Neuronal stem cell (in vitro differentiated cells): ENCODE data around the gene PIERCE2. TPM values are rescaled to one million over a fixed set of nuclear protein-coding genes. Genes with fewer than 3 reads are reported as not detected.

ENCODE experiments used
- DNase-seq: peaks from one replicate; pipeline ENCODE4 v3.0.0-alpha.2; 2013; ENCODE audit warnings: low spot score
- H2AFZ ChIP-seq: one replicate; pipeline ENCODE4 v1.6.1; 2013; ENCODE audit warnings: mild to moderate bottlenecking, low read length, inconsistent platforms
- H2AK5ac ChIP-seq: 2 replicates; pipeline ENCODE4 v1.6.1; 2013; ENCODE audit warnings: low read depth, mild to moderate bottlenecking, inconsistent platforms, low read length, moderate library complexity, mixed read lengths
- H2BK120ac ChIP-seq: 2 replicates; pipeline ENCODE4 v1.6.1; 2013; ENCODE audit warnings: low read depth, mild to moderate bottlenecking, inconsistent platforms, low read length, moderate library complexity, mixed read lengths
- H2BK12ac ChIP-seq: one replicate; pipeline ENCODE4 v1.6.1; 2013; ENCODE audit warnings: low read length, inconsistent platforms
- H2BK15ac ChIP-seq: 2 replicates; pipeline ENCODE4 v1.6.1; 2013; ENCODE audit warnings: mild to moderate bottlenecking, low read length, inconsistent platforms, mixed read lengths
- H2BK5ac ChIP-seq: one replicate; pipeline ENCODE4 v1.6.1; 2013; ENCODE audit warnings: inconsistent platforms, mild to moderate bottlenecking, low read length, moderate library complexity
- H3K14ac ChIP-seq: one replicate; pipeline ENCODE4 v1.6.1; 2013; ENCODE audit warnings: low read length, inconsistent platforms
- H3K18ac ChIP-seq: 2 replicates; pipeline ENCODE4 v1.6.1; 2013; ENCODE audit warnings: low read length, inconsistent platforms
- H3K23ac ChIP-seq: 2 replicates; pipeline ENCODE4 v1.6.1; 2013; ENCODE audit warnings: low read depth, mild to moderate bottlenecking, mixed read lengths, low read length, inconsistent platforms; ENCODE audit not compliant: poor library complexity
- H3K27ac ChIP-seq: replicated peaks from 3 replicates; pipeline ENCODE4 v1.5.1; 2013; ENCODE audit warnings: low read length, inconsistent platforms
- H3K27me3 ChIP-seq, 3 experiments: 2 replicates each; pipeline ENCODE4 v1.6.1; 2013; ENCODE audit warnings: low read length in 3 of 3, mild to moderate bottlenecking in 2 of 3, inconsistent platforms in 1 of 3, low read depth in 1 of 3, mixed read lengths in 1 of 3, moderate library complexity in 1 of 3; ENCODE audit not compliant: control insufficient read depth in 3 of 3, insufficient read depth in 3 of 3
- H3K36me3 ChIP-seq, 2 donors: replicated peaks in 1 of 2; 2 replicates each; pipeline ENCODE4 v1.6.1; 2013; ENCODE audit warnings: low read length in 2 of 2; ENCODE audit not compliant: control insufficient read depth in 2 of 2, insufficient read depth in 2 of 2
- H3K4ac ChIP-seq: 2 replicates; pipeline ENCODE4 v1.6.1; 2013; ENCODE audit warnings: inconsistent platforms, mild to moderate bottlenecking, low read length, moderate library complexity
- H3K4me1 ChIP-seq, 2 donors: 1 replicate in 1 of 2; 2 replicates in 1 of 2; pipeline ENCODE4 v1.6.1; 2013; ENCODE audit warnings: low read length in 2 of 2, low read depth in 1 of 2; ENCODE audit not compliant: control insufficient read depth in 2 of 2, insufficient read depth in 1 of 2
- H3K4me2 ChIP-seq: one replicate; pipeline ENCODE4 v1.6.1; 2013; ENCODE audit warnings: mild to moderate bottlenecking, low read length, inconsistent platforms; ENCODE audit not compliant: insufficient read depth, poor library complexity, severe bottlenecking
- H3K4me3 ChIP-seq, 2 donors: 2 replicates each; pipeline ENCODE4 v1.5.1; 2013; ENCODE audit warnings: low read length in 2 of 2, mild to moderate bottlenecking in 2 of 2, inconsistent platforms in 1 of 2, moderate library complexity in 1 of 2
- H3K79me1 ChIP-seq: one replicate; pipeline ENCODE4 v1.6.1; 2013; ENCODE audit warnings: low read depth, mild to moderate bottlenecking, inconsistent platforms, low read length, moderate library complexity
- H3K9ac ChIP-seq: one replicate; pipeline ENCODE4 v1.6.1; 2013; ENCODE audit warnings: mild to moderate bottlenecking, low read depth, low read length, inconsistent platforms; ENCODE audit not compliant: poor library complexity
- H3K9me3 ChIP-seq, 2 donors: replicated peaks in 1 of 2; 2 replicates each; pipeline versions ENCODE3 to v1.6.1; 2013; ENCODE audit warnings: low read length in 2 of 2, mild to moderate bottlenecking in 2 of 2, inconsistent platforms in 1 of 2, low read depth in 1 of 2, mixed read lengths in 1 of 2, moderate library complexity in 1 of 2; ENCODE audit not compliant: control insufficient read depth in 2 of 2, insufficient read depth in 1 of 2
- H4K8ac ChIP-seq: one replicate; pipeline ENCODE4 v1.6.1; 2013; ENCODE audit warnings: low read depth, mild to moderate bottlenecking, inconsistent platforms, low read length, moderate library complexity
- H4K91ac ChIP-seq: one replicate; pipeline ENCODE4 v1.6.1; 2013; ENCODE audit warnings: low read length, low read depth, mild to moderate bottlenecking, inconsistent platforms; ENCODE audit not compliant: poor library complexity
- WGBS, 2 donors: extraction: QIAGEN DNeasy Blood & Tissue Kit; methylation state at CpG; one replicate each; pipeline ENCODE4 v1.1.7; 2013; ENCODE audit warnings: missing lambda C conversion rate in 2 of 2, mixed read lengths in 1 of 2; ENCODE audit not compliant: insufficient read length in 2 of 2, insufficient replicate concordance in 1 of 2; ENCODE audit errors: extremely low coverage in 2 of 2; 5-methylcytosine and 5-hydroxymethylcytosine counted together
- polyA plus RNA-seq, 2 experiments: library from polyadenylated mRNA; stranded (reverse); fragments of 200-250 nt; gene quantifications; one replicate each; pipeline ENCODE4 v1.2.3, GENCODE V29; 2013

PIERCE2 gene
- polyA plus RNA-seq (2013, experiment 1 of 2) = 13.3 TPM
- 14.5 TPM for polyA plus RNA-seq (2013, experiment 2 of 2)

DNA sequence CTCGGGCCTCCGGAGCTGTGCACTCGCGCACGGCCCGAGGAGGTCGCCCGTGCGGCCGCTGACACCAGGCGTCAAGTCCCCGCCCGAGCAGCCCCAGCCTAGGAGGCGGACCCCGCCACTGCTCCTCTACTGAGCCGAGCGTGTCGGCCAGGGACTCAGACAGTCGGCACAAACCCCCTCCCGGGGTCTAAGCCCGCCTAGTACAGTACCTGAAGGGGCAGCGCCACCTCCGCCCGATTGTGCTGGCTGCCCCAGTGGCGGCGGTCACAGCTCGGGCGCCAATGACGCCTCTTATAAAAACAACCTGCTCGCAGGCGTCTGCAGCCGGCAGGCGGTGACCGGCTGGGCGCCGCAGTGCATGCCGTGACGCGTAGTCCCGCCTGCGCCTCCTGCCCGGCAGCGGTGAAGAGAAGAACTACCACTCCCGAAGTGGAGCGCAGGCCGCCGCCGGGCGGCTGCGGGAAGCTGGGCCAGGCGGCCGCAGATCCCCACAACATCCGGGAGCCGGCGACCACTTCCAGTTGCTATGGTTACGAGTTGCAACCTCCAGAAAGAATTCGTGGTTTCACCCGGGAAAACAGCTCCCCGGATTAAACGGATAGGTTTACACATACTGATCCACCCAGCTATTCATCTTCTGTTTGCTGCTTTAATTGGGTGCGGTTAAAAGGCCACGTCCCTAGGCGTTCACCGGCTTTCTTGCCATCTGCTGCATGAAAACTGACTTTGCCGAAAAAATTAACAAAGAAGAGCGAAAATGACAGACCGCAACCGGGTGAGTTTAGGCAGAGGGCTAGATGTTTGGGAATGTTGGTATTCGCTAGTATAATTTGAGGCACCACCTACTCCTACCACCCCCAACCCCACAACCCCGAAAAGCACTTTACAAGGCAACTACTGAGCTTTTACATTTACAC, at the start of gene PIERCE2, which contains the start of gene CCPG1:
Gene PIERCE2, plus strand, starts transcription at position 484 of the 917 bp plus-strand sequence. Its CDS starts 274 bp downstream, at position 758.
Gene CCPG1, minus strand, starts transcription at position 348 of the 917 bp plus-strand sequence. CDS start 18,935 bp downstream, outside the sequence.
- peak within 1 kb of the TSS; percentile 88 to 95 for H3K4me3 ChIP-seq
- H3K79me1 ChIP-seq = peaks cover 2% of the 10 kb centered on the region
- no peak within 1 kb of the TSS for H3K23ac ChIP-seq
- H2BK15ac ChIP-seq = no peak within 1 kb of the TSS
- H2BK120ac ChIP-seq = no peak within 1 kb of the TSS
- no peaks in the 10 kb centered on the region for H3K36me3 ChIP-seq
- no peak within 1 kb of the TSS for H2AK5ac ChIP-seq
- peak within 1 kb of the TSS; percentile 91 for H3K27ac ChIP-seq
- peak within 1 kb of the TSS; percentile 98 for H2AFZ ChIP-seq
- peak within 1 kb of the TSS; percentile 89 for H3K18ac ChIP-seq
- H4K8ac ChIP-seq = no peak within 1 kb of the TSS
- H3K9me3 ChIP-seq = no peaks in the 10 kb centered on the region
- H3K4me2 ChIP-seq = peak within 1 kb of the TSS; percentile 65
- peak; percentile 96 for DNase-seq
- WGBS, 2 donors = no CpG with 5 or more reads among the region's 70 CpGs
- H2BK12ac ChIP-seq = no peak within 1 kb of the TSS
- H3K27me3 ChIP-seq = no peaks in the 10 kb centered on the region
- peaks cover 0 to 4% of the 10 kb centered on the region in 2 donors for H3K4me1 ChIP-seq
- H4K91ac ChIP-seq = no peak within 1 kb of the TSS
- no peak within 1 kb of the TSS for H3K4ac ChIP-seq
- H3K9ac ChIP-seq = peak within 1 kb of the TSS; percentile 85
- H2BK5ac ChIP-seq = peak within 1 kb of the TSS; percentile 76
- H3K14ac ChIP-seq = peak within 1 kb of the TSS; percentile 72

DNA sequence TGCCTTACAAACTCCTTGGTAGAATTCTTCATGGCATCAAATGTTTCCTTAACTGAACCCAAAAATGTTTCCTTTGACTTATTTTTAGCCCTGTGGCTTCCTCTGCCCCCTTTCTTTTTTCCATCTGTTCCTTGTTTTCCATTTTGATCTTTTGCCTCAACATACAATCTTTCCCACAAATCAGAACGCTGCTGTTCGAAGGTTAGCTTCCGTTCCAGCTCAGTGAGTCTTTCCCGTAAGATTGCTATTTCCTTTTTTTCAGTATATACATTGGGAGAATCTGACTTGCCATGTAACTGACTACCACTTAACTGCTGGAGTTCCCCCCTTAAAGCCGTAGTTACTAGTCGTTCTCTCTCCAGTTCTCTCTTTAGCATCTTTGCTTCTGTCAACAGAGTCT, 48.0 kb upstream of the PIERCE2 start:
- Histone ChIP-seq H3K4me1 (no peaks in the 10 kb centered on the region), H3K4me3 (no peak overlapping the region), H3K9ac (no peak overlapping the region), H2BK5ac (no peak overlapping the region), H2BK12ac (no peak overlapping the region), H2BK120ac (no peak overlapping the region), H3K4me2 (no peak overlapping the region), H2BK15ac (no peak overlapping the region), H3K18ac (no peak overlapping the region), H3K9me3 (no peaks in the 10 kb centered on the region), H3K79me1 (no peaks in the 10 kb centered on the region), H3K14ac (no peak overlapping the region), H4K8ac (no peak overlapping the region), H3K36me3 (no peaks in the 10 kb centered on the region), H3K4ac (no peak overlapping the region), H3K27ac (no peak overlapping the region), H3K23ac (no peak overlapping the region), H2AK5ac (no peak overlapping the region), H3K27me3 (no peaks in the 10 kb centered on the region), H2AFZ (no peak overlapping the region), H4K91ac (no peak overlapping the region)
- no peak for DNase-seq
- WGBS, 2 donors = no CpG with 5 or more reads among the region's 6 CpGs

- no peak overlapping the region for H2BK5ac ChIP-seq
- no peak overlapping the region for H3K18ac ChIP-seq
- H3K4me2 ChIP-seq = no peak overlapping the region
- WGBS, 2 donors = no CpG with 5 or more reads among the region's 10 CpGs
- H2BK15ac ChIP-seq = no peak overlapping the region
- no peak overlapping the region for H3K27ac ChIP-seq
- H3K4me3 ChIP-seq = no peak overlapping the region
- H2BK12ac ChIP-seq = no peak overlapping the region
- H3K9ac ChIP-seq = no peak overlapping the region
- no peaks in the 10 kb centered on the region for H3K79me1 ChIP-seq
- H3K4ac ChIP-seq = no peak overlapping the region
- H2AFZ ChIP-seq = no peak overlapping the region
- no peak overlapping the region for H3K14ac ChIP-seq
- no peak overlapping the region for H2BK120ac ChIP-seq
- no peak overlapping the region for H3K23ac ChIP-seq
- no peaks in the 10 kb centered on the region for H3K36me3 ChIP-seq
- no peak overlapping the region for H4K8ac ChIP-seq
- H3K4me1 ChIP-seq = no peaks in the 10 kb centered on the region
- H2AK5ac ChIP-seq = no peak overlapping the region
- no peak for DNase-seq
- H3K27me3 ChIP-seq = no peaks in the 10 kb centered on the region
- H4K91ac ChIP-seq = no peak overlapping the region
- H3K9me3 ChIP-seq = no peaks in the 10 kb centered on the region
Observed at GRCh38 chr15:55361048-55361447, 47.2 kb upstream of the PIERCE2 start.

DNA sequence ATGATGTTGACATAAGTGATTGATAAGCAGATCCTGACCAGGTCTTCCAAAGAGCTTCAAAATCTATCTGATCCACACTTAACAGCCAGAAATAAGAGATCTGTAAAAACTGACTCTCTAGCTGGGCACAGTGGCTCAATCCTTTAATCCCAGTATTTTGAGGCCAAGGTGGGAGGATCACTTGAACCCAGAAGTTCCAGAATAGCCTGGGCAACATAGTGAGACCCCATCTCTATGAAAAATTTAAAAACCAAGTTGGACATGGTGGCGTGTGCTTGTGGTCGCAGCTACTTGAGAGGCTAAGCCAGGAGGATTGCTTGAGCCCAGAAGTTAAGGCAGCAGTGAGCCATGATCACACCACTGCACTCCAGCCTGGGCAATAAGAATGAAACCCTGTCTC, 45.7 kb upstream of the PIERCE2 start:
- no peaks in the 10 kb centered on the region for H3K9me3 ChIP-seq
- H2AK5ac ChIP-seq = no peak overlapping the region
- H3K36me3 ChIP-seq = no peaks in the 10 kb centered on the region
- H2BK15ac ChIP-seq = no peak overlapping the region
- H3K4me2 ChIP-seq = no peak overlapping the region
- no peak overlapping the region for H2BK5ac ChIP-seq
- H2AFZ ChIP-seq = no peak overlapping the region
- no peak overlapping the region for H3K23ac ChIP-seq
- no peak for DNase-seq
- H3K27ac ChIP-seq = no peak overlapping the region
- no peak overlapping the region for H4K91ac ChIP-seq
- no peak overlapping the region for H3K4me3 ChIP-seq
- H3K79me1 ChIP-seq = no peaks in the 10 kb centered on the region
- no peak overlapping the region for H3K18ac ChIP-seq
- no peak overlapping the region for H3K9ac ChIP-seq
- H2BK120ac ChIP-seq = no peak overlapping the region
- no peak overlapping the region for H3K14ac ChIP-seq
- no peak overlapping the region for H2BK12ac ChIP-seq
- no peak overlapping the region for H4K8ac ChIP-seq
- H3K4me1 ChIP-seq = no peaks in the 10 kb centered on the region
- H3K4ac ChIP-seq = no peak overlapping the region
- no CpG with 5 or more reads among the region's 2 CpGs for WGBS, 2 donors
- H3K27me3 ChIP-seq = no peaks in the 10 kb centered on the region
